Endodermal cell (in vitro differentiated cells): ENCODE results near the gene AXIN1. TPM values are rescaled to one million over a fixed set of nuclear protein-coding genes. Genes with fewer than 3 reads are reported as not detected.
A peak's percentile ranks its signal among the peaks of the same experiment; 100 is the strongest.

Experiments used
- DNase-seq: peaks from one replicate; pipeline ENCODE4 v3.0.0-alpha.2; 2017
- H3K27ac ChIP-seq: 2 replicates; pipeline ENCODE4 v1.5.1; 2013; ENCODE audit warnings: mild to moderate bottlenecking, low read depth, low read length, moderate library complexity
- H3K27me3 ChIP-seq: 2 replicates; pipeline ENCODE4 v1.6.1; 2013; ENCODE audit warnings: mild to moderate bottlenecking, low read length, moderate library complexity; ENCODE audit not compliant: insufficient read depth, control insufficient read depth, poor library complexity, severe bottlenecking
- H3K36me3 ChIP-seq: 2 replicates; pipeline ENCODE4 v1.7.0; 2013; ENCODE audit warnings: mild to moderate bottlenecking, low read length, moderate library complexity; ENCODE audit not compliant: control insufficient read depth, insufficient read depth
- H3K4me1 ChIP-seq: one replicate; pipeline ENCODE4 v1.7.0; 2013; ENCODE audit warnings: low read length; ENCODE audit not compliant: control insufficient read depth, insufficient read depth
- H3K4me3 ChIP-seq: 2 replicates; pipeline ENCODE4 v1.5.1; 2013; ENCODE audit warnings: mild to moderate bottlenecking, low read length, moderate library complexity
- H3K9ac ChIP-seq: 2 replicates; pipeline ENCODE4 v1.6.1; 2013; ENCODE audit warnings: mild to moderate bottlenecking, low read length, moderate library complexity; ENCODE audit not compliant: poor library complexity, severe bottlenecking; ENCODE audit errors: extremely low read depth
- H3K9me3 ChIP-seq: 2 replicates; pipeline ENCODE4 v1.6.1; 2013; ENCODE audit warnings: mild to moderate bottlenecking, low read length, moderate library complexity; ENCODE audit not compliant: control insufficient read depth
- H3K27ac Mint-ChIP-seq: 2 replicates; pipeline ENCODE4 v1.8.0; 2020; ENCODE audit warnings: mixed read lengths
- H3K27me3 Mint-ChIP-seq: 2 replicates; pipeline ENCODE4 v1.8.0; 2021; ENCODE audit warnings: mild to moderate bottlenecking, mixed read lengths; ENCODE audit not compliant: insufficient read depth
- H3K36me3 Mint-ChIP-seq: 2 replicates; pipeline ENCODE4 v1.8.0; 2020; ENCODE audit warnings: low read depth, mixed read lengths
- H3K4me1 Mint-ChIP-seq: 2 replicates; pipeline ENCODE4 v1.8.0; 2020; ENCODE audit warnings: mixed read lengths
- H3K4me3 Mint-ChIP-seq: 2 replicates; pipeline ENCODE4 v1.8.0; 2020; ENCODE audit warnings: mild to moderate bottlenecking, moderate library complexity, mixed read lengths
- H3K9me3 Mint-ChIP-seq: 2 replicates; pipeline ENCODE4 v1.8.0; 2020; ENCODE audit warnings: mild to moderate bottlenecking, mixed read lengths
- WGBS, 2 experiments: methylation state at CpG; one replicate each; pipeline versions ENCODE4 v1.1.5 to v1.1.7; 2013; ENCODE audit warnings: missing lambda C conversion rate in 2 of 2, mixed read lengths in 1 of 2; ENCODE audit not compliant: insufficient coverage in 1 of 2, insufficient read length in 1 of 2; 5-methylcytosine and 5-hydroxymethylcytosine counted together
- total RNA-seq, 2 donors: library from RNA; stranded (reverse); fragmentation: NEBNext Ultra II Directional in 1 of 2; extraction: Animal tissue kit (Norgen Biotek cat#: 25700) in 1 of 2; gene quantifications; 2 replicates in 1 of 2; 3 replicates in 1 of 2; pipeline ENCODE4 v1.2.1, GENCODE V29; 2021
- TF ChIP-seq, protein P1 (sequence below): fragments of 200-600 bp; sonication (generic); conservative IDR thresholded peaks from 2 replicates; pipeline ENCODE4 v1.5.0; 2021; ENCODE audit warnings: antibody characterized with exemption, mild to moderate bottlenecking

Gene AXIN1
- total RNA-seq, 2 donors from 2014 or later, result 36.5 to 37.3 TPM

DNA sequence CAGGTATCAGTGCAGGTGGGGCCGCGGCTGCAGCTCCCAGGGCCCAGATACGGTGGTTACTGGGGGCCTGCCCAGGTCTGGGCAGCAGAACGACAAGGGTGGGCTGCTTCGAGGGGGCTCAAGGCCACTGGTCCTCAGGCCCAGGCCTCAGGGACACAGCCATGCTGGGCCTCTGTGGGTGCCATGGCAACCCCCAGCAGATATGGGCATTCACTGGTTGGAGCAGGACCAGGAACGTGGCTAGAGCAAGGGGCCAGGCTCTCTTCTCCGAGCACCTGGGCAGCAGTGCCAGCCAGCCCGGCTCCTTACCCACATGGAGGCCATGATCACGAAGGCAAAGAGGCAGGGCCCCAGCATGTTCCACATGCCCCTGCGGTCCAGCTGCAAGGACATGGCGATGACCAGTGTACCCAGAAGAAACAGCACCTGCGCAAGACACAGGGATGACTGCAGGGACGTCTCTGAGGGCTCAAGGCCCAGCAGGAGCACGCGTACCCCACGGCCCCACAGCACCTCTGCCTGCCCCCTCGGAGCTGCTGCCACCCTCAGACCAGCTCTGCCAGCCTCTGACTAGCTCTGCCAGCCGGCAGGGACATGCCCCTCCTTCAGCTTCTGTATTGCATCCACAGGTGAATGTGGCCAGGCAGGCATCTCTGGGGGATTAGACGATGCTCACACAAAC lies 19.9 kb upstream of the AXIN1 start:
- Mint-ChIP-seq H3K4me1 (peaks cover 11% of the 10 kb centered on the region), H3K27me3 (no peaks in the 10 kb centered on the region), H3K27ac (no peak overlapping the region), H3K36me3 (peaks cover 16% of the 10 kb centered on the region), H3K4me3 (no peak overlapping the region), H3K9me3 (no peaks in the 10 kb centered on the region)
- no peak overlapping the region for H3K4me3 ChIP-seq
- H3K9me3 ChIP-seq, result no peaks in the 10 kb centered on the region
- WGBS, 2 experiments, result 91 to 96% methylated on average over 15 to 19 of the region's 19 CpGs
- H3K4me1 ChIP-seq, result no peaks in the 10 kb centered on the region
- peaks cover 40% of the 10 kb centered on the region for H3K36me3 ChIP-seq
- no peaks in the 10 kb centered on the region for H3K27me3 ChIP-seq
- no peak overlapping the region for H3K27ac ChIP-seq
- no peak for DNase-seq
- H3K9ac ChIP-seq, result no peak overlapping the region
- TF ChIP-seq, protein P1, sequence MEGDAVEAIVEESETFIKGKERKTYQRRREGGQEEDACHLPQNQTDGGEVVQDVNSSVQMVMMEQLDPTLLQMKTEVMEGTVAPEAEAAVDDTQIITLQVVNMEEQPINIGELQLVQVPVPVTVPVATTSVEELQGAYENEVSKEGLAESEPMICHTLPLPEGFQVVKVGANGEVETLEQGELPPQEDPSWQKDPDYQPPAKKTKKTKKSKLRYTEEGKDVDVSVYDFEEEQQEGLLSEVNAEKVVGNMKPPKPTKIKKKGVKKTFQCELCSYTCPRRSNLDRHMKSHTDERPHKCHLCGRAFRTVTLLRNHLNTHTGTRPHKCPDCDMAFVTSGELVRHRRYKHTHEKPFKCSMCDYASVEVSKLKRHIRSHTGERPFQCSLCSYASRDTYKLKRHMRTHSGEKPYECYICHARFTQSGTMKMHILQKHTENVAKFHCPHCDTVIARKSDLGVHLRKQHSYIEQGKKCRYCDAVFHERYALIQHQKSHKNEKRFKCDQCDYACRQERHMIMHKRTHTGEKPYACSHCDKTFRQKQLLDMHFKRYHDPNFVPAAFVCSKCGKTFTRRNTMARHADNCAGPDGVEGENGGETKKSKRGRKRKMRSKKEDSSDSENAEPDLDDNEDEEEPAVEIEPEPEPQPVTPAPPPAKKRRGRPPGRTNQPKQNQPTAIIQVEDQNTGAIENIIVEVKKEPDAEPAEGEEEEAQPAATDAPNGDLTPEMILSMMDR, result no peak

DNA sequence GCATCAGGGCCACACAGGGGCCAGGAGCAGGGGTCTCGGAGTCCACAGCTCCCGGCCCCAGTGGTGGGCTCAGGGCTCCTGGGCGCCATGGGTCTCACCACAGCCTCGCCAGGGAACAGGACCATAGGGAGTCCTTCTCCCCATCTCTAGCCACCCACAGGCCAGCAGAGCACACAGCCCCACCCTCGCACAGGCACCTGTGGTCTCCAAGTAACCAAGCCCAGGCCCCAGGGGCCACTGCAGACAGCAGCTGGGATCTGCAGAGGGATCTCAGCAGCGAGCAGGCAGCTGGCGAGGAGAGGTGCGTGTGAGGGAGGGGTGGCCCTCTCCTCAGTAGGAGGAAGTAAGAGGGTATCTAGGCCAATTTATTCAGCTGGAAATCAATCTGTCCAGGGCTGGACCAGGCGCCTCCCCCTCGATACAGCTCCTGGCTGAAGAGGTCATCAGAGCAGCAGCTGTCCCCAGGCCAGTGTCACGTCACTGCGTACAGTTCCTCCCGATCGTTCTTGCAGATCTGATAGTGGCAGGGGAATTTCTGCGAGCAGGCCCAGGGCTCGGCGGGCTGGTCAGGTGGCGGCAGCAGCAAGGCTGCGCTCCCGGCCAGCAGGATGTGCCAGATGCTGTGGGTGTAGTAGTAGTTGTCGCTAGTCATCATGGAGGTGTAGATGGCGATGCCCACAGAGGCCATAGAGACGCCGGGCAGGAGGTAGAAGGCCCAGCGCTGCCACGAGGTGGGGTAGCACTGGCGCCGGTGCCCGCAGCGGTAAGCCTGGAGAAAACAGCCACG lies 19.2 kb upstream of the AXIN1 start:
- H3K4me3 ChIP-seq, result no peak overlapping the region
- no peak overlapping the region for H3K27ac ChIP-seq
- WGBS, 2 experiments, result 94 to 95% methylated on average over 20 to 31 of the region's 31 CpGs
- no peaks in the 10 kb centered on the region for H3K9me3 ChIP-seq
- peaks cover 48% of the 10 kb centered on the region for H3K36me3 ChIP-seq
- peaks cover 11% of the 10 kb centered on the region for H3K4me1 Mint-ChIP-seq
- no peaks in the 10 kb centered on the region for H3K27me3 Mint-ChIP-seq
- H3K9ac ChIP-seq, result no peak overlapping the region
- H3K4me1 ChIP-seq, result no peaks in the 10 kb centered on the region
- peaks cover 20% of the 10 kb centered on the region for H3K36me3 Mint-ChIP-seq
- no peak overlapping the region for H3K4me3 Mint-ChIP-seq
- DNase-seq, result no peak
- TF ChIP-seq, protein P1, result no peak
- H3K27ac Mint-ChIP-seq, result no peak overlapping the region
- H3K9me3 Mint-ChIP-seq, result no peaks in the 10 kb centered on the region
- H3K27me3 ChIP-seq, result no peaks in the 10 kb centered on the region

DNA sequence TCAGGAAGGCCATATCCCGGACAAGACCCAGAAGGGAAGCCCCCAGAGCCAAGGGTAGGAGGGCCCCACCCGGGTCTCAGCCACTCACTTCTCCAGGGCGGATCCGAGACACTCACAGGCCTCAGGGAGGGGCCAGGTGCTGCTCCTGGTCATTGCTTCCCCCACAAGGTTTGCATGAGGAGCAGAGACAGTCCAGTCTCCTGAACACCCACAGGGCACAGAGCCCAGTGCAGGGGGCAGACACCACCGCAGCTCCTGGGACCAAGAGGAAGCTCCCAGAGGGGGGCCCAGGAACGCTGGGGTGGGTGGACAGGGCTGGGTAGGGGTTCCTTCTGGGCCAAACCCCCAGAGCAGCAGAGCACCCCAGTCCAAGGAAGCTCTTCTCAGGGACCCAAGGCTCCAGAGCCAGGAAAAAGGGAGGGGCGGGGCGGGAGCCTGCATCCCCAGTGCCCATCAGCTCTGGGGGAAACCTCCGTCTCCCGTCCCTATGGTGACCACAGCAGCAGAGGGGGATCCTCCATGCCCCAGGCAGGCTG lies 18.5 kb upstream of the AXIN1 start:
- no peaks in the 10 kb centered on the region for H3K4me1 ChIP-seq
- peaks cover 49% of the 10 kb centered on the region for H3K36me3 ChIP-seq
- no peaks in the 10 kb centered on the region for H3K27me3 ChIP-seq
- H3K9ac ChIP-seq, result no peak overlapping the region
- whole genome bisulfite sequencing, 2 experiments, result 74 to 80% methylated on average over 6 to 10 of the region's 10 CpGs
- H3K4me3 ChIP-seq, result peak overlapping the region; percentile 62
- peak overlapping the region; percentile 78 for H3K27ac Mint-ChIP-seq
- DNase-seq, result peak; percentile 62
- no peaks in the 10 kb centered on the region for H3K27me3 Mint-ChIP-seq
- H3K4me1 Mint-ChIP-seq, result peaks cover 11% of the 10 kb centered on the region
- no peaks in the 10 kb centered on the region for H3K9me3 Mint-ChIP-seq
- peak overlapping the region; percentile 24 for H3K27ac ChIP-seq
- H3K4me3 Mint-ChIP-seq, result peak overlapping the region; percentile 72
- H3K9me3 ChIP-seq, result no peaks in the 10 kb centered on the region
- H3K36me3 Mint-ChIP-seq, result peaks cover 21% of the 10 kb centered on the region
- TF ChIP-seq, protein P1, result no peak
